ENCODE results near the gene SLC39A11.

The SLC39A11 gene

GRCh38 chr17:72700226-72700625 lies 392.3 kb downstream of the SLC39A11 start:
- no peak for DNase-seq

- DNase-seq = no peak
Observed at GRCh38 chr17:72699545-72699944, 392.9 kb downstream of the SLC39A11 start.

GRCh38 chr17:72697602-72698146 lies 394.8 kb downstream of the SLC39A11 start:
- no peak for DNase-seq

- DNase-seq = no peak
Observed at GRCh38 chr17:72696721-72697120, 395.8 kb downstream of the SLC39A11 start.

GRCh38 chr17:72696156-72696555 lies 396.3 kb downstream of the SLC39A11 start:
- DNase-seq = no peak

GRCh38 chr17:72693956-72694355 lies 398.5 kb downstream of the SLC39A11 start:
- no peak for DNase-seq

- no peak for DNase-seq
Observed at GRCh38 chr17:72693151-72693878, 399.2 kb downstream of the SLC39A11 start.

- no peak for DNase-seq
Observed at GRCh38 chr17:72692676-72693075, 399.8 kb downstream of the SLC39A11 start.

GRCh38 chr17:72691586-72691985 lies 400.9 kb downstream of the SLC39A11 start:
- no peak for DNase-seq

GRCh38 chr17:72691017-72691416 lies 401.5 kb downstream of the SLC39A11 start:
- no peak for DNase-seq

GRCh38 chr17:72687886-72688285 lies 404.6 kb downstream of the SLC39A11 start:
- peak; percentile 58 to 64 for DNase-seq

- DNase-seq = no peak
Observed at GRCh38 chr17:72684405-72685020, 408.0 kb downstream of the SLC39A11 start.

GRCh38 chr17:72683506-72684404 lies 408.7 kb downstream of the SLC39A11 start:
- no peak for DNase-seq

GRCh38 chr17:72682605-72683004 lies 409.9 kb downstream of the SLC39A11 start:
- no peak for DNase-seq

GRCh38 chr17:72681844-72682243 lies 410.6 kb downstream of the SLC39A11 start:
- no peak for DNase-seq

GRCh38 chr17:72677714-72678390 lies 414.6 kb downstream of the SLC39A11 start:
- DNase-seq = no peak

- no peak for DNase-seq
Observed at GRCh38 chr17:72677108-72677507, 415.4 kb downstream of the SLC39A11 start.

GRCh38 chr17:72672729-72673128 lies 419.8 kb downstream of the SLC39A11 start:
- DNase-seq = no peak

GRCh38 chr17:72671016-72671415 lies 421.5 kb downstream of the SLC39A11 start:
- DNase-seq = no peak

GRCh38 chr17:72667096-72668063 lies 425.1 kb downstream of the SLC39A11 start:
- DNase-seq = no peak
